NCI-H2196 treated with DMSO at 0.1 percent for 48 hours (cell line): ENCODE measurements around the gene ADAMTS12.

ENCODE experiments used
- DNase-seq: peaks from one replicate; lab custom pipeline; 2025; ENCODE audit not compliant: unreplicated experiment; lab: John Stamatoyannopoulos, UW

ADAMTS12 gene

DNA sequence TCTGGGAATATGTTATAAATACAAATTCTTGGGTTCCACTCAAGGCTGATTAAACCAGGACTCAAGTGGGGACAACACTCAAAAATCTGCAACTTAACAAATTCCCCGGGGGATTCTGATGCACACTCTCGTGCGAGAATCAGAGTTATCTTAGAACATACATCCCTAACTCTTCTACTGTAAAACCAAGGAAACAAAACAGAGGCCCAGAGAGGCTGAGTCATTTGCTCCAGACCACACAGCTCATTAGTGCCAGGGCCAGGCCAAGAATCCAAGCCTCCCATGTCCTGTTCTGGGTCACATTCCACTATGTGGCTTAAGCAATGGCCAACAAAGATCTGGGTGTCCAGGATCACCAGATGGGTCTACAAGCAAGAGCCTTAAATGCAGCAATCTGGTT lies 166.0 kb downstream of the ADAMTS12 start:
- no peak for DNase-seq

GRCh38 chr5:33721491-33722200 lies 170.1 kb downstream of the ADAMTS12 start:
- DNase-seq: no peak

DNA sequence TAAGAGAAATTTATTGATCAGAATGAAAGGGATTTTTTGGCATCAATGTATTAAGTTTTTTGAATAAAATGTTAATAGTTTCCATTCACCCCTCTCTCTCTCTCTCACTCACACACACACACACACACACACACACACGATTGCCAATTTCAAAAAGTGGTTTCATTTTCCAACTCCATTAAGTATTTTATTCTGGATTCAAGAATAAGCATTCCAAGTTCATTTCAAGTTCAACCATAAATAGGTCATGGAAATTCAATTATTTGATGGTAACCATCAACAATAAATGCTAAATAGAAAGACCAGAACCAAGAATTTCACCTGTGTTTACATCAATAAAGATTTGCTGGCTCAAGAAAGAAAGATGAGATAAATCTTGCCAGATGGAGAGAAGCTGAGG lies 171.6 kb downstream of the ADAMTS12 start:
- no peak for DNase-seq

GRCh38 chr5:33719769-33720168 lies 172.0 kb downstream of the ADAMTS12 start:
- DNase-seq: no peak

GRCh38 chr5:33715661-33716060 lies 176.1 kb downstream of the ADAMTS12 start:
- no peak for DNase-seq

- DNase-seq: no peak
These were observed 178.5 kb downstream of the ADAMTS12 start for GRCh38 chr5:33713136-33713765.

DNA sequence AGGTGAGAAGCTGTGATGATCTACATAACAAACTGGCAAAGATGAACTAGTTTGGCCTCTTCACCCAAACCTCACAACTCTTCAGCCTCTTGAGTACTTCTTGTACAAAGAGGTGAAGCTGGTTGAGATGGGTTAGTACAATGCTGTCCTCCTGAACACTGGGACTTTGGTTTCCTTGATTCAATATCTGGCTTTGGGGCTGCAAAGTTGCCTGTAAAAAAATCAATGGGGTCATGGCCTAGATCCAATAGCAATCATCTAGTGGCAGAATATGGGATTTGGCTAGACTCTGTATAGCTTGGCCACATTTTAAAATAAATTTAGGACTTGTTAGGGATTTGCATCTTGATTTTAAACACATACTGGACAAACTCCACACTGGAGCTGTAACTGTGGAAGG lies 179.1 kb downstream of the ADAMTS12 start:
- no peak for DNase-seq

GRCh38 chr5:33711094-33711679 lies 180.6 kb downstream of the ADAMTS12 start:
- no peak for DNase-seq

GRCh38 chr5:33702867-33703266 lies 188.9 kb downstream of the ADAMTS12 start:
- no peak for DNase-seq

GRCh38 chr5:33701951-33702350 lies 189.8 kb downstream of the ADAMTS12 start:
- DNase-seq: no peak

GRCh38 chr5:33701251-33701650 lies 190.5 kb downstream of the ADAMTS12 start:
- no peak for DNase-seq

DNA sequence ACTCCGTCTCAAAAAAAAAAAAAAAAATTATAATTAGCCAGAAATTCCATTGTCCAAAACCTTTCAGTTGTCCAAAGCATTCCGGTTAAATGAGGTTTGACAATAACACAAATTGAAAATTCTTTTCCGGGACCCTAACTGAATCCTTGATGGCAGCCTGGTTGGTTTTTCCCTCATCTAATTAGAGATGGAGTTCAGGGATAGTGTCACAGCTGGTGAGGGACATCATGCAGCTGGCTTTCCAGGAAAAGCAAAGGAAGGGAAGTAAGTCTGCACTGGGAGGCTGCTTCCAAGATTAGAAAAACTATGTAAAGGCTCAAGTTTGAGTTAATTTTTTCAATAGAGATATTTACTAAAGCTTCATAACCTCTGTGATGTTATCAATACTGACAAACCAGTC lies 195.4 kb downstream of the ADAMTS12 start:
- no peak for DNase-seq

DNA sequence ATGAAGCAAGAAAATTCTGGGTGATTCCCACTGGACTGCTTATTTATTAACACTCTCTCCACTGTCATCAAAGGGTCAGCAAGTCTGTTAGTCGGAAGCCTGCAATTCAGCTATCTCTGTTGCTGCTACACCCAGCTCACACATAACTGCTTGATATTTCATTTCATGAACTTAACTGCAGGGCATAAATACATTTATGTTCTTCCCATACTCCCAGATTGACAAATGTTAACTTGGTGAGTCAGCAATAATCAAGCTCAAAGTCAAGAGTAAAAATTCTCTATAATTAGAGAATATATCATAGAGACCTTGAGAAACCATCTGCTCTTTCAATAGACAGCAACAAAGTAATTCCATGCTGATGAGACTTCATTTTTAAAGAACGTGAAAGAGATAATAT lies 198.8 kb downstream of the ADAMTS12 start:
- DNase-seq: no peak

GRCh38 chr5:33691856-33692255 lies 199.9 kb downstream of the ADAMTS12 start:
- no peak for DNase-seq

DNA sequence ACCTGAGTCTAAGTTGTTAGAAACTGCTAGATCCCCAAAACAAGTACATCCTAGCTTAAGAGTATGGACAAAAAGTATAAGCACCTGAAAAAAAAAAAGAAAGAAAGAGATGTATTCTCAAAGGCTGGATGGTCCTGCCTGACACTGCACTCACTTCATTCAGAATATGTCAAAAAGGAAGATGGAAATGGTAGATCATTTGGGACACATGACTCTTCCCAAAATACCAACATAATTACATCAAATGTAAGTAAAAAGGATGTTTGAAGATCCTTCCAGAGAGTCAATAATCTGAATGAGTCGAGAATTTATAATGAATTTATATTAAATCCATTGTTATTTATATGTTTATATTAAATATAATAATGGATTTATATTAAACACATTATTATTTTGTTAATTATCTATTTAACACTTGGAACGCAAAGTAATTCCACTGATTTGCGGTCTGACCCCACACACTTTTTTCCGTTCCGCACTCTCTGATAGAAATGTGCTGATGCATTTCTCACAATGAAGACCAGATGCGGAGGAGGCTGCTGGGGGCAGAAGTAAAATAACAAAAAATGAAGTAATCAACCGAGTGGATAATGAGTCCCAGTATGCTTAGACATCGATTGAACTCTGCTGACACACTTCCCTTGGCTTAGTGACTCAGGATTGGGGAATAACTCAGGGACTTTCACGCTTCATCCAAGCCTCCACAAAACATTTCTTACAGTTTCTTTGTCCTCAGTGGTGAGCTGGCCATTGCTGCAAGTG lies 201.2 kb downstream of the ADAMTS12 start:
- DNase-seq: no peak

DNA sequence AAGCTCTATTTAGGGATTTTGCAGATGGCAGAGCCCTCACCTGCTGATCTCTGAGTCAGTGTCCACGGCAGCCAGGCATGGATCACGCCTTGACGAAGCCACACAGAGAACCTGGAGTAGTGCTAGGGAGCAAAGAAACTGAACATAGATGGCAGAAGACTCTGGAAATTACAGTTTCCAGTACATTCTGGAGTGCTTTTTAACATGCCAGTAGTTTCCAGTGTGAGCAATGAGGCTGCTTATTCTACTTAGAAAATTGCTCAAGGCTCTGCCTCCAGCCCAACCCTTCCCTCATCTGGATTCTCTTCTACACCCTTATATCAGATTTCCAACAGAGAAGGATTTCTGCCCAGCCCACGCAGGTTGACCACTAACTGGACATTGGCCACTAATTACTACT lies 203.3 kb downstream of the ADAMTS12 start:
- no peak for DNase-seq

- DNase-seq: no peak
These were observed 203.7 kb downstream of the ADAMTS12 start for GRCh38 chr5:33688066-33688465.

- DNase-seq: no peak
These were observed 205.7 kb downstream of the ADAMTS12 start for GRCh38 chr5:33685873-33686755.

GRCh38 chr5:33684496-33685159 lies 207.2 kb downstream of the ADAMTS12 start:
- DNase-seq: no peak

DNA sequence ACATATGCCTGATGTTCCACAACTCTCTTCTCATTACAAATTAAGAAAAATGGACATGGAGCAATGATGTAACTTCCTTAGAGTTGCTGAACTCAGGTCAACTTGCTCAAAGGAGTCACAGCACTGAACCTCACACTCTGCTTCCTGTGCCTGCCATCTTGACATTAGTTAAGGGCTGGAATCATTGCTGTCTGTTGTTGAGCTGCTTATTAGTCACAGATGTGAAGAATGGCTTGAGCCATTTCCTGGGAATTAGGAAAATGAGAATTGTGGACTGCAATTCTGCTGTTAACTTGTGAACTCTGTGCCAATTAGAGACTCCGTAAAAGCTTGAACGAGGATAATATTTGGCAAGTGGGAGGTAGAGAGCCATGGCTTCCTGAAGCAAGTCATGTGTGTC lies 212.0 kb downstream of the ADAMTS12 start:
- DNase-seq: no peak
